ENCODE results near the gene PEX12.
A peak's percentile ranks its signal among the peaks of the same experiment; 100 is the strongest.

PEX12 gene

DNA sequence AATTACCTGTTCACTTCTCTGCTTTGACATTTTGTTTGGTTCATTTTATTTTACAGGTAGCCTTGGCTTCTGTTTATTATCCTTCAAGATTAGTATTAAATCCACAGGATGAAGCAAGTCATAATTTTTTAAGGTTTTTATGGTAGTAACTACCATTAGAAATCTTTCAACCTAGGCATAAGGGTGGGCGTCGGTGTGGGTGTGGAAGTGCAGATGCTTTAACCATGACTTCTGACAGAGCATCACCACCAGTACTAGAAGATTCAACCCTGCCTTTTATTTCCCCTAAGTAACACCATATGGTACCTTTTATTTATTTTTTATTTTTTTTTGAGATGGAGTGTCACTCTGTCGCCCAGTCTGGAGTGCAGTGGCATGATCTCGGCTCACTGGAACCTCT lies 31.5 kb upstream of the PEX12 start:
- Histone ChIP-seq H3K36me3 (peaks cover 76 to 99% (median 88%) of the 10 kb centered on the region in 11 experiments), H4K20me1 (peaks cover 0 to 40% (median 21%) of the 10 kb centered on the region in 11 experiments; a peak in 15 of 22 replicates), H3K4me2 (no peak overlapping the region), H3K4me1 (no peaks in the 10 kb centered on the region), H3K27ac (no peak overlapping the region), H3K4me3 (no peak overlapping the region), H3K9me3 (replicated peaks in 1 of 11) (no peaks in the 10 kb centered on the region), H3K9ac (no peak overlapping the region), H3K27me3 (no peaks in the 10 kb centered on the region)
- TF ChIP-seq Cebpa-rat (IDR thresholded peaks at IDR 0.05): no peak

DNA sequence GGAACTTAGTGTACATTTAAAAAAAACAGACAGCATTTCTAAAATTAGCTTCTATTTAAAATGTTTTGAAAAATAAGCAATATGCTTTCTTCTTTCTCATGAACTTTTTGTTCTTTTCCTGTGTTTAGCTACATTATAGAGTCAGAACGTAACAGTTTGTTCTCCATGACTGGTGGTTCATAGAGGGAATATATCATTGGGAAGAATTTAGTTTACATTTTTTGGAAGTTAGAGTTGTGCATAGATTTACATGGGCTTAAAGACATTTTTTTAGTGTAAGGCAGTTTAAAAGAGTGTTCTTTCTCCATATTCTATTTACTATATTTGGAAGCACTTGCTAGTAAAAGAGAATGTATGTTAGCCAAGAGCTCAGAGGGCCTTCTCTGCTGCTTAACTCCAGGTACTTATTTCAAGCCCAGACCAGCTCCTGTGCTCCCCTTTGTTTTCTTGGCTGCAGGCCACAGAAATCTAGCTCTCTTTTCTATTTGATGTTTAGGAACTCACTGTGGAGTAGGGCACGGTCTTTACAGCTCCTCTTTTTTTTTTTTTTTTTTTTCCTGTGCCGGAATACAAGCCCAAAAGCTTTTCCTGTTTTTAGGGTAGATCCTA lies 29.0 kb upstream of the PEX12 start:
- Histone ChIP-seq H3K36me3 (peaks cover 88 to 100% (median 97%) of the 10 kb centered on the region in 11 experiments), H3K27ac (no peak overlapping the region)
- no peak for TF ChIP-seq Cebpa-rat (IDR thresholded peaks at IDR 0.05)

DNA sequence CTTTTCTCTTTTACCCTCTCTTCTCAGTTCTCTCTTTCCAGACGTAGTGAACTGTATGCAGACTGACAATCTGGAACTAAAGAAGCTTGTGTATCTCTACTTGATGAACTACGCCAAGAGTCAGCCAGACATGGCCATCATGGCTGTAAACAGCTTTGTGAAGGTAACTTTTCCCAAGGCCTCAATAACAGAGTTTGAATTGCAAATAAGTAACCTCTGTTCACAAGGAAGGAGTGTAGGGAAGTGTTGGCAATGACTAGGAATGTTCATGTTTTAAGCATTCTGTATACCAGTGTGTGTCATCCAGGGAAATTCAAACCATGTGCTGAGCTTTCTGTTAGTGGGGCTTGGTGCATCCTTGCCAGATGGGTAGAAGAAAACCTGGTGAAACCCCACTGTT lies 27.3 kb upstream of the PEX12 start:
- Histone ChIP-seq H3K4me1 (no peaks in the 10 kb centered on the region; a peak in 1 of 20 replicates), H3K4me2 (no peak overlapping the region), H3K9me3 (replicated peaks in 1 of 11) (no peaks in the 10 kb centered on the region), H3K4me3 (no peak overlapping the region), H3K9ac (no peak overlapping the region), H3K27me3 (no peaks in the 10 kb centered on the region), H3K27ac (no peak overlapping the region), H3K36me3 (peaks cover 96 to 100% (median 99%) of the 10 kb centered on the region in 11 experiments), H4K20me1 (peaks cover 0 to 39% (median 8%) of the 10 kb centered on the region in 11 experiments; a peak in 9 of 22 replicates)
- TF ChIP-seq Cebpa-rat (IDR thresholded peaks at IDR 0.05): no peak

More for the DNA sequence above, 29.0 kb upstream of the PEX12 start:
- Histone ChIP-seq H3K4me3 (no peak overlapping the region), H3K4me2 (no peak overlapping the region), H3K9ac (no peak overlapping the region), H3K27me3 (no peaks in the 10 kb centered on the region), H3K9me3 (replicated peaks in 1 of 11) (no peaks in the 10 kb centered on the region), H3K4me1 (no peaks in the 10 kb centered on the region; a peak in 1 of 20 replicates), H4K20me1 (peaks cover 0 to 32% (median 6%) of the 10 kb centered on the region in 11 experiments; a peak in 10 of 22 replicates)

DNA sequence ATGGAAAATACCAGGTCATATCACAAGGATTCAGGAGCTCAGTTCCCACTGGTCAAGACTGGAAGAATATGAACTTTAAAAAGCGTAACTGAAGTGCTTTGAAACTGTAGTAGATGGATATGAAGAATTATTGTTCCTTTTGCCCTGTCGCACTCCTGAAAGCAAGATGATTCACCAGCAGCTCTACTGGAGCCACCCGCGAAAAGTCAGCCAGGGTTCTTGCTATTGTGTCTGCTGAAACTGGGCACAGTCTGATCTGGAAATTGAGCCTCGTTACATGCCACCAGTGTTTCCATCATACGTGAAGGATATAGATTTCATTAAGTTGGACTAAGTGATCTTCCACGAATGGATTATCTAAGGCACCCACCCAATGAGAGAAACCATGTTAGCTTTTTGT lies 25.3 kb upstream of the PEX12 start:
- Histone ChIP-seq H3K27ac (no peak overlapping the region), H3K27me3 (no peaks in the 10 kb centered on the region), H3K4me1 (no peaks in the 10 kb centered on the region; a peak in 1 of 20 replicates), H4K20me1 (peaks cover 0 to 47% (median 12%) of the 10 kb centered on the region in 11 experiments; a peak in 9 of 22 replicates), H3K36me3 (peaks cover 94 to 100% (median 99%) of the 10 kb centered on the region in 11 experiments), H3K4me3 (no peak overlapping the region), H3K4me2 (no peak overlapping the region), H3K9ac (no peak overlapping the region), H3K9me3 (replicated peaks in 1 of 11) (no peaks in the 10 kb centered on the region)
- TF ChIP-seq Cebpa-rat (IDR thresholded peaks at IDR 0.05): no peak

DNA sequence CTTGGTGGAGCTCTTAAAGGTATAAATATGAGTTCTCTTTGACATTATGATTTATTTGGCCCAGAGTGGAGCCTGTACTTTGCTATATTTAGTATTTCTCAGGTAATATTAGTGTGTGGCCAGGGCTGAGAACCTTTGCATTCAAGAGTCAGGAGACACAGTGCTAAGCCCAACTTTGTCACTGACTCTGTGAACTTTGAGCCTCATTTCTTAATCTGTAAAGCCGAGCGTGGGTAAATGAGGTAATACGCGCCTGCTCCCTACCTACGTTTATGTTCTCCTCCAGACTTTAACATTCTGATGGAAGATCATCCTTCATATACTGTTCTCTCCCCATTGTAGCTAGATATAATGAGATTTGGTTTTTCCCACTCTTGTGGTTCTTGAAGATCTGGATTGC lies 19.2 kb upstream of the PEX12 start:
- no peak overlapping the region for H3K9ac ChIP-seq
- H3K9me3 ChIP-seq (replicated peaks in 1 of 11): no peaks in the 10 kb centered on the region
- H3K4me3 ChIP-seq: no peak overlapping the region
- H3K36me3 ChIP-seq: peaks cover 88 to 100% (median 95%) of the 10 kb centered on the region in 11 experiments
- peaks cover 20 to 94% (median 41%) of the 10 kb centered on the region in 11 experiments; a peak in 19 of 22 replicates for H4K20me1 ChIP-seq
- H3K27me3 ChIP-seq: no peaks in the 10 kb centered on the region
- no peak overlapping the region for H3K4me2 ChIP-seq
- TF ChIP-seq Cebpa-rat (IDR thresholded peaks at IDR 0.05): no peak
- no peaks in the 10 kb centered on the region for H3K4me1 ChIP-seq
- no peak overlapping the region for H3K27ac ChIP-seq

DNA sequence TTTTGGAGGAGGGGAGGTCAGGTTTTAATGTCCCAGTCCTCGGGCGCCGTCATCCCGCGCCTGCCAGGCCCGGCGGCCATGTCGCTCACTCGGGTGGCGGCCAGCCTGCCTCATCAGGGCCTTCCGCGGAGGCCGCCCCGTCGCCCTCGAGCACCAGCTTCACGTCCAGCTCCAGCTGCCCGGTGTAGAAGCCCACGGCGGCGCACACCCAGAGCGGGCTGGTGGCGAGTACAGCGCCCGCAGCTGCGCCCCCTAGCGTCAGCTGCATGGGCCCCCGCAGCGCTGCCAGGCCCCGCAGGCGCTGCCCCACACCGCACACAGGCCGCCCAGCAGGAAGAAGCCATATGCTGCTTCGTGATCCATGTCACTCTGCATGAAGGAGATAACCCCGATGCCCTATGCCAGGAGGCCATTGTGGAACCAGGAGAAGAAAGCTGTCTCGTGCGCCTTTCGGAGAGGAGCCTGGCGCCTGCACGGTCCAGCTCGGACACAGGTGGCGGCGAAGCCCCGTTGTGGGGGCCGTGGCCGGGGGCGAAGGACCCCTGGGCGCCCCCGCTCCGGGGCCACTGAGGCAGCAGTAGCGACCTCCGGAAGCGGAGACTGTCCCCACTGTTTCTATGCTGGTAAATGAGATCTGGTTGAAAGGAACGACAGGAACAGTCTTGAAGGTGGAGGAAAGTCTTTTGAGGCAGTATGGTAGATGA lies 18.3 kb upstream of the PEX12 start:
- no peak overlapping the region for H3K4me2 ChIP-seq
- H3K36me3 ChIP-seq: peaks cover 81 to 99% (median 91%) of the 10 kb centered on the region in 11 experiments
- H4K20me1 ChIP-seq: peaks cover 26 to 95% (median 50%) of the 10 kb centered on the region in 11 experiments; a peak in 19 of 22 replicates
- no peaks in the 10 kb centered on the region for H3K27me3 ChIP-seq
- H3K9me3 ChIP-seq (replicated peaks in 1 of 11): no peaks in the 10 kb centered on the region
- H3K4me1 ChIP-seq: no peaks in the 10 kb centered on the region
- H3K27ac ChIP-seq: no peak overlapping the region
- H3K9ac ChIP-seq: no peak overlapping the region
- no peak overlapping the region for H3K4me3 ChIP-seq
- TF ChIP-seq Cebpa-rat (IDR thresholded peaks at IDR 0.05): no peak

DNA sequence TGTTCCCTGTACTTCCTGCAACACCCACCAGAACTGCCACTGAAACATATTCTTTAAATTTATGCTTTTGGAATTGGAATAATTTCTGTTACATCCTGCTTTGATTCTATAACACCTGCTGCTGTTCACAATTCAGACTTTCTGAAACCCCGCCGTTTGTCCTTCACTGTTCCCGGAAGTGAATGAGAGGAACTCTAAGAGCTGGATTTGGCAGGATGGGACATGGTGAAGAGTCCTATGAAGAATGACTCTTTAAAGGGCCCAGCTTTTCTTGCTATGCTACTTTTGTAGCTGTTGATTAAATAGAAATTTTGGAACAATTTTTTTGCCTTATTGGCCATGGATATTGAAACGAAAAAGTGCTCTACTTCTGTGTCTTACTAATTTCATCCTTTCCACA lies 17.7 kb upstream of the PEX12 start:
- H3K9me3 ChIP-seq (replicated peaks in 1 of 11): no peaks in the 10 kb centered on the region
- no peak for TF ChIP-seq Cebpa-rat (IDR thresholded peaks at IDR 0.05)
- H3K27ac ChIP-seq: no peak overlapping the region
- peaks cover 23 to 95% (median 55%) of the 10 kb centered on the region in 11 experiments; a peak in 19 of 22 replicates for H4K20me1 ChIP-seq
- no peaks in the 10 kb centered on the region for H3K27me3 ChIP-seq
- peaks cover 0 to 2% (median 0%) of the 10 kb centered on the region in 10 experiments; a peak in 1 of 20 replicates for H3K4me1 ChIP-seq
- H3K36me3 ChIP-seq: peaks cover 78 to 99% (median 86%) of the 10 kb centered on the region in 11 experiments
- H3K4me3 ChIP-seq: no peak overlapping the region
- H3K4me2 ChIP-seq: no peak overlapping the region
- H3K9ac ChIP-seq: no peak overlapping the region

DNA sequence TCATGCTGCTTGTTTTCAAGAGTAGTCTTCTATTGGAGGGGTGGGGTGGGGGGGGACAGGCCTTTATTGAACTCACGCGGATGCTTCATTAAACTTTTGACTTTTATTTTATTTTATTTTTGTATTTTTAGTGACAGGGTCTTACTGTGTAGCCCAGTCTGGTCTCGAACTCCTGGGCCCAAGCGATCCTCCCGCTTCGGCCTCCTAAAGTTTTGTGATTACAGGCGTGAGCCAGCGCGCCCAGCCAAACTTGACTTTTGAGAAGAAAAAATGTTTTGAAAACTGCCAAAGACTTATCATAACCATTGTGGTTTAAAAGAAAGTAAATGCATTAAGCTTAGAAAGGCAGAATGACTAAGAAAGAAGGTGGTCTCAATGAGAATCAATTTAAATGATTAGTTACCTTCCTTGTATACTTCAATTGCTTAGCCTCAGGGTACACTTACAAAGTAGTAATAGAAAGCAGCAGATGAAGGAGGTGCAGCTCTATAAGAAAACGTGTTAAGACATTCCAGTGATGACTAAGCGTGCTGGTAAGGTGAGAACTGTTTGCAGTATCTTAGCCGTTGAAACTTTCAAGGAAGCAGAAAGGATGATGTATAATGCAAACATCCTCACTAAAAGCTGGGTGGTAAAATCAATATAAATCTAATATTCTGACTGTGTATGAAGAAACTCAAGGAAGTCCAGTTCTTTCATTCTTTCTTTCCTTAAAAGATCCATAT lies 10.0 kb upstream of the PEX12 start:
- TF ChIP-seq Cebpa-rat (IDR thresholded peaks at IDR 0.05): no peak
- H4K20me1 ChIP-seq: peaks cover 8 to 51% (median 37%) of the 10 kb centered on the region in 11 experiments; a peak in 18 of 22 replicates
- H3K4me3 ChIP-seq: peak overlapping the region; percentile 73 to 99 (median 91)
- peaks cover 18 to 47% (median 22%) of the 10 kb centered on the region in 10 experiments for H3K4me1 ChIP-seq
- peaks cover 5 to 30% (median 11%) of the 10 kb centered on the region in 11 experiments; a peak in 13 of 22 replicates for H3K36me3 ChIP-seq
- H3K27ac ChIP-seq: peak overlapping the region in 9 of 11 experiments; percentile 83 to 94 (median 93); a peak in 15 of 22 replicates
- H3K27me3 ChIP-seq: no peaks in the 10 kb centered on the region
- peak overlapping the region; percentile 79 to 96 (median 93); a peak in 20 of 22 replicates for H3K9ac ChIP-seq
- H3K4me2 ChIP-seq: peak overlapping the region; percentile 83 to 96 (median 90)
- H3K9me3 ChIP-seq (replicated peaks in 1 of 11): no peaks in the 10 kb centered on the region

All from BLaER1 treated with 17β-estradiol and CSF1 and Interleukin-3, amounts not matched to agents 10 nM and 100 nM (cell line).